OCI-LY7 (cell line): ENCODE results near the gene RBM20.

ENCODE experiments used
- CTCF ChIP-seq: fragments of 200-600 bp; sonication (generic); conservative IDR thresholded peaks from 2 replicates; pipeline ENCODE4 v1.5.1; 2014; ENCODE audit warnings: mild to moderate bottlenecking, antibody characterized with exemption, low read length, moderate library complexity, mixed read lengths
- EZH2phosphoT487 ChIP-seq: fragments of 200-600 bp; sonication (generic); IDR thresholded peaks from 2 replicates; pipeline ENCODE4 v1.6.1; 2018; ENCODE audit warnings: low read depth, borderline replicate concordance, mild to moderate bottlenecking, mixed run types, antibody characterized with exemption, low read length, moderate library complexity, mixed read lengths

GRCh38 chr10:110681023-110681681 lies 37.0 kb downstream of the RBM20 start:
- peak; percentile 88 for TF ChIP-seq CTCF
- no peak for TF ChIP-seq EZH2phosphoT487
